Astrocyte (in vitro differentiated cells and primary cell): Measurements from ENCODE around the gene ARSG. TPM values are rescaled to one million over a fixed set of nuclear protein-coding genes. Genes with fewer than 3 reads are reported as not detected.

ENCODE experiments used
- DNase-seq: peaks from one replicate; pipeline ENCODE4 v3.0.0-alpha.2; 2010; ENCODE audit warnings: low read depth
- FAIRE-seq: peaks from 2 replicates; lab custom pipeline; 2011; peaks lifted over from hg19 to GRCh38; lab: Jason Lieb, UNC
- H2AFZ ChIP-seq: 2 replicates; pipeline ENCODE4 v1.6.0; 2012; ENCODE audit warnings: low read depth, low read length, inconsistent platforms
- H3K27ac ChIP-seq: 2 replicates; pipeline ENCODE4 v1.5.1; 2011; ENCODE audit warnings: low read depth, low read length, inconsistent platforms
- H3K27me3 ChIP-seq: 2 replicates; pipeline ENCODE4 v1.6.0; 2011; ENCODE audit warnings: low read length, inconsistent platforms; ENCODE audit not compliant: insufficient read depth
- H3K36me3 ChIP-seq: 2 replicates; pipeline ENCODE4 v1.5.1; 2011; ENCODE audit warnings: low read length, inconsistent platforms; ENCODE audit not compliant: insufficient read depth
- H3K4me1 ChIP-seq: 2 replicates; pipeline ENCODE4 v1.5.1; 2011; ENCODE audit warnings: low read length, inconsistent platforms; ENCODE audit not compliant: insufficient read depth
- H3K4me2 ChIP-seq: 2 replicates; pipeline ENCODE4 v1.6.0; 2012; ENCODE audit warnings: low read length, inconsistent platforms
- H3K4me3 ChIP-seq: 2 replicates; pipeline ENCODE4 v1.5.1; 2011; ENCODE audit warnings: low read depth, mild to moderate bottlenecking, low read length, inconsistent platforms; ENCODE audit not compliant: insufficient read depth
- H3K79me2 ChIP-seq: 2 replicates; pipeline ENCODE4 v1.6.0; 2012; ENCODE audit warnings: mild to moderate bottlenecking, low read length, inconsistent platforms; ENCODE audit not compliant: insufficient read depth
- H3K9ac ChIP-seq: 2 replicates; pipeline ENCODE4 v1.6.0; 2012; ENCODE audit warnings: mild to moderate bottlenecking, low read length, inconsistent platforms
- H3K9me3 ChIP-seq: 2 replicates; pipeline ENCODE4 v1.5.1; 2012; ENCODE audit warnings: low read depth, mild to moderate bottlenecking, low read length, inconsistent platforms; ENCODE audit not compliant: insufficient read depth
- H4K20me1 ChIP-seq: 2 replicates; pipeline ENCODE4 v1.6.0; 2012; ENCODE audit warnings: low read length, inconsistent platforms; ENCODE audit not compliant: insufficient read depth
- H3K27ac Mint-ChIP-seq: one replicate; pipeline ENCODE4 v1.8.0; 2021; ENCODE audit warnings: mild to moderate bottlenecking, mixed read lengths; ENCODE audit not compliant: unreplicated experiment
- H3K27me3 Mint-ChIP-seq: one replicate; pipeline ENCODE4 v1.8.0; 2021; ENCODE audit warnings: low read depth, mixed read lengths; ENCODE audit not compliant: unreplicated experiment
- H3K36me3 Mint-ChIP-seq: one replicate; pipeline ENCODE4 v1.8.0; 2021; ENCODE audit warnings: low read depth, mixed read lengths; ENCODE audit not compliant: unreplicated experiment
- H3K4me1 Mint-ChIP-seq: one replicate; pipeline ENCODE4 v1.8.0; 2021; ENCODE audit warnings: low read depth, mixed read lengths; ENCODE audit not compliant: unreplicated experiment
- H3K4me3 Mint-ChIP-seq: one replicate; pipeline ENCODE4 v1.8.0; 2021; ENCODE audit warnings: mild to moderate bottlenecking, moderate library complexity, mixed read lengths; ENCODE audit not compliant: unreplicated experiment
- H3K9me3 Mint-ChIP-seq: one replicate; pipeline ENCODE4 v1.8.0; 2021; ENCODE audit warnings: mild to moderate bottlenecking, mixed read lengths; ENCODE audit not compliant: unreplicated experiment
- CTCF ChIP-seq: IDR thresholded peaks from 2 replicates; pipeline ENCODE4 v1.5.1; 2011; ENCODE audit warnings: low read depth, mild to moderate bottlenecking, inconsistent platforms, low read length, moderate library complexity; ENCODE audit not compliant: insufficient read depth
- EZH2 ChIP-seq: IDR thresholded peaks from 2 replicates; pipeline ENCODE4 v1.6.1; 2012; ENCODE audit warnings: mild to moderate bottlenecking, low read length, inconsistent platforms; ENCODE audit not compliant: insufficient read depth
- total RNA-seq: library from RNA; stranded (reverse); gene quantifications from 2 replicates; pipeline ENCODE4 v1.2.1, GENCODE V29; 2021

ARSG gene
- total RNA-seq, 1 donor from 2014 or later: 2.6 TPM

DNA sequence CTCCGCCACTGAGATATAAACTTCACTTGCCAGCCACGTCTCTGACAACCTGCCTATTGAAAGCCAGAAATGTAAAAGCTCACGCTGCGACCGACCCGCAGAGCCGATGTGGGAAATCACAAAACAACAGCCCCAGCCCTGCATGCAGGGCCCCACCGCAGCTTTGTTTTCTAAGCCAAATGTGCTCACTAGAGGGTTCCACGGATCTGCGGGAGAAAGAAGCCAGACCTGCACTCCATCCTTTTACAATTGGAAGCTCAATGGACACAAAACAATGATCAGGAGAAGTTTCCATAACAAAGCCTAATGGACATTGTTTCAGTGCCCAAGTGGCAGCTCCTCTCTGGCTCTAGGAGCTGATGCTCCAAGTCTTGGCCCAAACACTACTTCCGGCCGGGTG lies 132.9 kb downstream of the ARSG start:
- no peak for FAIRE-seq
- Histone ChIP-seq H3K4me1 (no peaks in the 10 kb centered on the region), H3K27me3 (no peaks in the 10 kb centered on the region), H3K4me2 (no peak overlapping the region), H3K4me3 (no peak overlapping the region), H4K20me1 (peaks cover 9% of the 10 kb centered on the region), H3K27ac (no peak overlapping the region), H3K9me3 (no peaks in the 10 kb centered on the region), H2AFZ (no peak overlapping the region), H3K36me3 (peaks cover 29% of the 10 kb centered on the region), H3K79me2 (no peaks in the 10 kb centered on the region), H3K9ac (no peak overlapping the region)
- DNase-seq: no peak
- no peak for TF ChIP-seq EZH2
- TF ChIP-seq CTCF: no peak
- Mint-ChIP-seq H3K4me3 (no peak overlapping the region), H3K27ac (no peak overlapping the region), H3K36me3 (peaks cover 47% of the 10 kb centered on the region), H3K9me3 (peaks cover 12% of the 10 kb centered on the region), H3K4me1 (no peaks in the 10 kb centered on the region), H3K27me3 (no peaks in the 10 kb centered on the region)

GRCh38 chr17:68424861-68425260 lies 133.6 kb downstream of the ARSG start:
- H3K4me3 Mint-ChIP-seq: no peak overlapping the region
- no peaks in the 10 kb centered on the region for H3K4me1 ChIP-seq
- no peak overlapping the region for H3K4me2 ChIP-seq
- no peak overlapping the region for H3K27ac Mint-ChIP-seq
- no peak for DNase-seq
- no peaks in the 10 kb centered on the region for H3K27me3 Mint-ChIP-seq
- H3K27me3 ChIP-seq: no peaks in the 10 kb centered on the region
- H2AFZ ChIP-seq: no peak overlapping the region
- H3K4me1 Mint-ChIP-seq: no peaks in the 10 kb centered on the region
- H3K36me3 ChIP-seq: peaks cover 33% of the 10 kb centered on the region
- no peak for FAIRE-seq
- H3K36me3 Mint-ChIP-seq: peaks cover 44% of the 10 kb centered on the region
- no peak overlapping the region for H3K27ac ChIP-seq
- no peak for TF ChIP-seq EZH2
- no peak for TF ChIP-seq CTCF
- peaks cover 8% of the 10 kb centered on the region for H3K9me3 Mint-ChIP-seq
- no peak overlapping the region for H3K9ac ChIP-seq
- no peaks in the 10 kb centered on the region for H3K9me3 ChIP-seq
- H3K79me2 ChIP-seq: no peaks in the 10 kb centered on the region
- no peak overlapping the region for H3K4me3 ChIP-seq
- H4K20me1 ChIP-seq: peaks cover 9% of the 10 kb centered on the region

DNA sequence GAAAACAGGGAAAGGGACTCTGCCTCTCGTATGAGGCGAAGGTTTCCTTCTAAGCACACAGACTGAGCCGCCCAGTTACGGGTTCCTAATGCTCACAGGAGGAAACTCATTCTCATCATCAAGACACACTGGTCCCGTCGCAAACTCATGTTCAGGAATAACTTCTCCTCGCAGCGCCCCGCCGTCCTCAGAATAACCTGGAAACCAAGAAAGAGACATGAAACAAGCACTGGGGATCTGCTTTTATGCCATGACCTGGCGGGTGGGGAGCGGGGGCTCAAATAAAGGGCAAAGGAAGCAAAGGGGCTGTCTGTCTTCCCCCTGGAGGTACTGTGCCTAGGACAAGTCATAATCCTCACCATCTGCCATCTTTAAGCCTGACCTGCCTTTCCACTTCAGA lies 134.7 kb downstream of the ARSG start:
- peaks cover 9% of the 10 kb centered on the region for H4K20me1 ChIP-seq
- Mint-ChIP-seq H3K9me3 (peaks cover under 1% of the 10 kb centered on the region), H3K27ac (no peak overlapping the region), H3K27me3 (no peaks in the 10 kb centered on the region), H3K4me1 (no peaks in the 10 kb centered on the region), H3K4me3 (no peak overlapping the region), H3K36me3 (peaks cover 39% of the 10 kb centered on the region)
- no peak for TF ChIP-seq CTCF
- TF ChIP-seq EZH2: no peak
- H3K4me3 ChIP-seq: no peak overlapping the region
- H3K9ac ChIP-seq: no peak overlapping the region
- no peaks in the 10 kb centered on the region for H3K79me2 ChIP-seq
- no peak overlapping the region for H3K27ac ChIP-seq
- no peaks in the 10 kb centered on the region for H3K9me3 ChIP-seq
- no peak overlapping the region for H2AFZ ChIP-seq
- no peak overlapping the region for H3K4me2 ChIP-seq
- FAIRE-seq: no peak
- no peaks in the 10 kb centered on the region for H3K4me1 ChIP-seq
- peaks cover 34% of the 10 kb centered on the region for H3K36me3 ChIP-seq
- no peak for DNase-seq
- no peaks in the 10 kb centered on the region for H3K27me3 ChIP-seq
